A549 (cell line): ENCODE results near the gene CA9. TPM values are rescaled to one million over a fixed set of nuclear protein-coding genes. Genes with fewer than 3 reads are reported as not detected.

Experiments used
- ATAC-seq, 2 experiments: fragments of 200-7000 bp in 1 of 2; fragments of >200 bp in 1 of 2; cut with Nextera tagmentation in 1 of 2; cut with Tn5 transposase in 1 of 2; 3 replicates each; pipeline versions ENCODE4 v1.8.0 to v1.9.1; 2018 to 2020; ENCODE audit warnings: mild to moderate bottlenecking in 1 of 2, moderate library complexity in 1 of 2
- CTCF ChIA-PET: fragments of 300-600 bp; sonication (Branson Sonifier 250); formaldehyde crosslinking; extraction: SDS; loops from one replicate; lab custom pipeline; 2021; ENCODE audit warnings: antibody characterized with exemption, inconsistent platforms; lab: Yijun Ruan, JAX
- POLR2A ChIA-PET: fragments of 350-600 bp; formaldehyde crosslinking; extraction: SDS; loops from one replicate; lab custom pipeline; 2021; ENCODE audit warnings: antibody characterized with exemption, inconsistent platforms; lab: Yijun Ruan, JAX
- DNase-seq, 2 experiments: peaks; one replicate each; pipeline versions ENCODE4 v3.0.0 to v3.0.0-alpha.2; 2011 to 2016; ENCODE audit warnings: low read depth in 1 of 2, low spot score in 1 of 2
- FAIRE-seq: peaks from 2 replicates; lab custom pipeline; 2011; peaks lifted over from hg19 to GRCh38; lab: Jason Lieb, UNC
- H3K27ac ChIP-seq, 2 experiments: fragments of >200 bp; sonication (Bioruptor Twin); formaldehyde crosslinking; 3 replicates each; pipeline ENCODE4 v1.5.1; 2016 to 2017
- H3K4me1 ChIP-seq: fragments of >200 bp; sonication (Bioruptor Twin); formaldehyde crosslinking; 3 replicates; pipeline ENCODE4 v1.6.1; 2016
- H3K4me2 ChIP-seq: fragments of >200 bp; sonication (Bioruptor Twin); formaldehyde crosslinking; 3 replicates; pipeline ENCODE4 v1.6.1; 2016
- H3K4me3 ChIP-seq: fragments of >200 bp; sonication (Bioruptor Twin); formaldehyde crosslinking; 3 replicates; pipeline ENCODE4 v1.5.1; 2016
- H3K9me3 ChIP-seq: fragments of >200 bp; sonication (Bioruptor Twin); formaldehyde crosslinking; 3 replicates; pipeline ENCODE4 v1.6.1; 2016
- ATOH8 ChIP-seq: fragments of 250-450 bp; sonication (Bioruptor Pico); IDR thresholded peaks from 2 replicates; pipeline ENCODE4 v1.5.0; 2020; ENCODE audit warnings: low read depth, mild to moderate bottlenecking, moderate library complexity
- CEBPB ChIP-seq, 2 experiments: fragments of >200 bp in 1 of 2; sonication (Bioruptor Twin) in 1 of 2; formaldehyde crosslinking in 1 of 2; IDR thresholded peaks; 2 replicates each; pipeline ENCODE4 v1.6.1; 2012 to 2016
- CHD2 ChIP-seq: fragments of 150-350 bp; IDR thresholded peaks from 2 replicates; pipeline ENCODE4 v1.6.1; 2014; ENCODE audit warnings: low read length; ENCODE audit not compliant: partially characterized antibody
- EHMT2 ChIP-seq: fragments of 200-600 bp; sonication (generic); IDR thresholded peaks from 2 replicates; pipeline ENCODE4 v1.6.1; 2016; ENCODE audit warnings: antibody characterized with exemption, low read depth, mild to moderate bottlenecking, moderate library complexity
- ELK1 ChIP-seq: fragments of 150-350 bp; IDR thresholded peaks from 2 replicates; pipeline ENCODE4 v1.6.1; 2014; ENCODE audit warnings: low read depth, mild to moderate bottlenecking, low read length
- ESRRA ChIP-seq: fragments of 150-350 bp; IDR thresholded peaks from 2 replicates; pipeline ENCODE4 v1.6.1; 2014; ENCODE audit warnings: mild to moderate bottlenecking, low read length, borderline replicate concordance
- FOSB ChIP-seq: fragments of 250-450 bp; sonication (Bioruptor Pico); IDR thresholded peaks from 2 replicates; pipeline ENCODE4 v1.5.0; 2020; ENCODE audit warnings: mild to moderate bottlenecking, moderate library complexity
- HOXA7 ChIP-seq: fragments of 250-450 bp; sonication (Bioruptor Pico); IDR thresholded peaks from 2 replicates; pipeline ENCODE4 v1.5.0; 2020; ENCODE audit warnings: mild to moderate bottlenecking, moderate library complexity
- HOXB13 ChIP-seq: fragments of 250-450 bp; sonication (Bioruptor Pico); IDR thresholded peaks from 2 replicates; pipeline ENCODE4 v1.5.0; 2020; ENCODE audit warnings: low read depth, mild to moderate bottlenecking, moderate library complexity
- HOXB5 ChIP-seq: fragments of 250-450 bp; sonication (Bioruptor Pico); IDR thresholded peaks from 2 replicates; pipeline ENCODE4 v1.5.0; 2020; ENCODE audit warnings: mild to moderate bottlenecking, moderate library complexity
- JUN ChIP-seq, 2 experiments: fragments of >200 bp; sonication (Bioruptor Twin); formaldehyde crosslinking; IDR thresholded peaks; 2 replicates in 1 of 2; 3 replicates in 1 of 2; pipeline ENCODE4 v1.6.1; 2016 to 2017
- KDM1A ChIP-seq: fragments of 200-600 bp; sonication (generic); IDR thresholded peaks from 2 replicates; pipeline ENCODE4 v1.6.1; 2016; ENCODE audit warnings: low read depth, mild to moderate bottlenecking
- MAFK ChIP-seq: fragments of 450-650 bp; IDR thresholded peaks from 2 replicates; pipeline ENCODE4 v1.6.1; 2014; ENCODE audit not compliant: partially characterized antibody
- MYC ChIP-seq: IDR thresholded peaks from 2 replicates; pipeline ENCODE4 v1.6.1; 2012; ENCODE audit warnings: mild to moderate bottlenecking, inconsistent platforms, low read length, improper control_type of control experiment, borderline replicate concordance
- NFE2L2 ChIP-seq: fragments of 150-350 bp; conservative IDR thresholded peaks from 2 replicates; pipeline ENCODE4 v1.6.1; 2014; ENCODE audit warnings: low read length
- NPAS2 ChIP-seq: fragments of 250-450 bp; sonication (Bioruptor Pico); IDR thresholded peaks from 2 replicates; pipeline ENCODE4 v1.8.0; 2022; ENCODE audit warnings: mild to moderate bottlenecking, moderate library complexity, borderline replicate concordance
- PBX3 ChIP-seq: IDR thresholded peaks from 2 replicates; pipeline ENCODE4 v1.6.1; 2012
- POLR2A ChIP-seq: IDR thresholded peaks from 2 replicates; pipeline ENCODE4 v1.6.1; 2012; ENCODE audit warnings: mild to moderate bottlenecking, low read length
- RAD21 ChIP-seq, 2 experiments: fragments of >200 bp in 1 of 2; sonication (Bioruptor Twin) in 1 of 2; formaldehyde crosslinking in 1 of 2; IDR thresholded peaks in 1 of 2; conservative IDR thresholded peaks in 1 of 2; 2 replicates in 1 of 2; 3 replicates in 1 of 2; pipeline ENCODE4 v1.6.1; 2012 to 2018; ENCODE audit warnings: inconsistent platforms in 1 of 2
- RCOR1 ChIP-seq: fragments of 150-350 bp; IDR thresholded peaks from 2 replicates; pipeline ENCODE4 v1.6.1; 2014; ENCODE audit warnings: antibody characterized with exemption, low read length, low read depth
- TFCP2L1 ChIP-seq: fragments of 250-450 bp; sonication (Bioruptor Pico); IDR thresholded peaks from 2 replicates; pipeline ENCODE4 v1.5.0; 2021; ENCODE audit warnings: mild to moderate bottlenecking
- WGBS: methylation state at CpG from one replicate; pipeline ENCODE4 v1.1.6; 2017; ENCODE audit errors: missing lambda C conversion rate; 5-methylcytosine and 5-hydroxymethylcytosine counted together
- polyA plus RNA-seq, 4 experiments: library from polyadenylated mRNA; depleted of rRNA in 3 of 4; stranded (reverse); fragments of >200 nt; fragmentation: RNase III in 1 of 4; extraction: RNeasy Plus Mini Kit Qiagen cat#74134 plus additional on column Dnase treatment in 1 of 4; gene quantifications; 2 replicates in 3 of 4; 3 replicates in 1 of 4; pipeline ENCODE4 v1.2.3, GENCODE V29; 2011 to 2017

The CA9 gene
- polyA plus RNA-seq, 2 of the 4 experiments (the other 2 are of a cell fraction) = 4.5 to 16.3 TPM

- no peak for FAIRE-seq
- H3K4me3 ChIP-seq = no peak overlapping the region
- no peak for ATAC-seq
- POLR2A ChIA-PET = no interaction called here
- no peak overlapping the region for H3K4me2 ChIP-seq
- no peak for DNase-seq
- TF ChIP-seq POLR2A (no peak), ATOH8 (CRISPR knock-in tag) (no peak), HOXB5 (CRISPR knock-in tag) (no peak), RCOR1 (no peak), RAD21 (conservative IDR thresholded peaks at IDR 0.05 in 1 of 2, IDR thresholded peaks at IDR 0.05 in 1 of 2) (no peak), ELK1 (no peak), PBX3 (no peak), CHD2 (no peak), TFCP2L1 (CRISPR knock-in tag) (no peak), JUN (IDR thresholded peaks at IDR 0.05) (no peak), FOSB (CRISPR knock-in tag) (no peak), HOXA7 (CRISPR knock-in tag) (no peak), CEBPB (IDR thresholded peaks at IDR 0.05) (no peak)
- peaks cover 9% of the 10 kb centered on the region for H3K4me1 ChIP-seq
- no peak overlapping the region for H3K27ac ChIP-seq
- CTCF ChIA-PET = interaction anchor here (1.1 to 32.5 kb wide), 8 partner anchors 17 to 90 kb away, joined by 3 to 758 read pairs (median 5); partner anchors contain the start of genes ARHGEF39, CCDC107, CREB3 and RMRP
- no peaks in the 10 kb centered on the region for H3K9me3 ChIP-seq
Observed at GRCh38 chr9:35700942-35701341, 27.2 kb downstream of the CA9 start.

GRCh38 chr9:35702696-35703095 lies 29.0 kb downstream of the CA9 start:
- Histone ChIP-seq H3K4me3 (no peak overlapping the region), H3K4me1 (no peaks in the 10 kb centered on the region), H3K4me2 (no peak overlapping the region), H3K9me3 (no peaks in the 10 kb centered on the region), H3K27ac (no peak overlapping the region)
- DNase-seq (no peak), FAIRE-seq (no peak), ATAC-seq (no peak)
- TF ChIP-seq NFE2L2 (no peak), KDM1A (no peak), EHMT2 (no peak), ESRRA (no peak), MYC (no peak), RAD21 (conservative IDR thresholded peaks at IDR 0.05 in 1 of 2, IDR thresholded peaks at IDR 0.05 in 1 of 2) (no peak), MAFK (no peak), HOXB13 (CRISPR knock-in tag) (no peak), NPAS2 (CRISPR knock-in tag) (no peak), TFCP2L1 (CRISPR knock-in tag) (no peak)
- 96% methylated on average over 7 of the region's 7 CpGs for WGBS
- POLR2A ChIA-PET = no interaction called here
- CTCF ChIA-PET = interaction anchor here (31.4 to 32.5 kb wide), 2 partner anchors 1 to 15 kb away, joined by 758 read pairs; partner anchors contain the start of genes CREB3, TLN1 and TPM2
